ENCODE results near the gene HEXA. TPM values are rescaled to one million over a fixed set of nuclear protein-coding genes. Genes with fewer than 3 reads are reported as not detected.
"Not testable (repeated sequence)": the region's sequence is repeated elsewhere in the genome, so short reads cannot be mapped to it uniquely, and the experiment has no call there.

HEXA gene
- 100 to 1,000 TPM in 1 of 6 experiments, 10 to 100 TPM in 5; 55.9 to 107 (median 65.3) TPM for total RNA-seq
- long read RNA-seq, full-length matches to known transcripts: 7 of 10 reads
- long read RNA-seq, partial matches to known transcripts: 0 of 10 reads
- long read RNA-seq, other reads (novel, unspliced or antisense): 3 of 10 reads

- TF ChIP-seq POLR2A (IDR thresholded peaks at IDR 0.05): peak; percentile 76
- TF ChIP-seq CTCF (IDR thresholded peaks at IDR 0.05): no peak
These were observed at the start of gene HEXA for GRCh38 chr15:72375846-72376581. Gene HEXA, minus strand, starts transcription at chr15:72376014. Its CDS starts 42 bp downstream, at chr15:72375972.

GRCh38 chr15:72423256-72423655 lies 47.4 kb upstream of the HEXA start:
- H3K27ac ChIP-seq: no peak overlapping the region
- intact Hi-C loops (cut with DNase I): no loop called here
- no peaks in the 10 kb centered on the region for H3K36me3 ChIP-seq
- DNase-seq (no peak), ATAC-seq (no peak)
- no peak for TF ChIP-seq POLR2A (IDR thresholded peaks at IDR 0.05)
- no peak for TF ChIP-seq CTCF (IDR thresholded peaks at IDR 0.05)
- peaks cover 0 to 3% (median 0%) of the 10 kb centered on the region in 4 donors for H3K9me3 ChIP-seq
- no peak overlapping the region for H3K4me3 ChIP-seq
- no peaks in the 10 kb centered on the region for H3K4me1 ChIP-seq
- 59% methylated on average over 2 of the region's 2 CpGs for WGBS (ENCODE audit: insufficient coverage, low coverage, low lambda C conversion rate, missing lambda C conversion rate)
- no peaks in the 10 kb centered on the region for H3K27me3 ChIP-seq

More at GRCh38 chr15:72375846-72376581, at the start of gene HEXA:
- WGBS (ENCODE audit: insufficient coverage, low coverage, low lambda C conversion rate, missing lambda C conversion rate): 0% methylated on average over 15 of the region's 50 CpGs
- no peaks in the 10 kb centered on the region for H3K9me3 ChIP-seq
- DNase-seq (peak; percentile 96 to 97 (median 97)), ATAC-seq (peak; percentile 90 to 96 (median 92))
- peaks cover 0 to 38% (median 0%) of the 10 kb centered on the region in 4 donors for H3K4me1 ChIP-seq
- H3K27ac ChIP-seq: peak within 1 kb of the TSS; percentile 83 to 94 (median 92)
- no peaks in the 10 kb centered on the region for H3K36me3 ChIP-seq
- no peaks in the 10 kb centered on the region for H3K27me3 ChIP-seq
- intact Hi-C loops (cut with DNase I): no loop called here
- peak within 1 kb of the TSS; percentile 89 to 100 (median 90) for H3K4me3 ChIP-seq

GRCh38 chr15:72421484-72421883 lies 45.7 kb upstream of the HEXA start:
- 71% methylated on average over 1 of the region's 1 CpG for WGBS (ENCODE audit: insufficient coverage, low coverage, low lambda C conversion rate, missing lambda C conversion rate)
- Histone ChIP-seq H3K4me3 (no peak overlapping the region), H3K4me1 (no peaks in the 10 kb centered on the region), H3K27ac (no peak overlapping the region), H3K36me3 (no peaks in the 10 kb centered on the region), H3K9me3 (peaks cover 0 to 3% (median 0%) of the 10 kb centered on the region in 4 donors), H3K27me3 (no peaks in the 10 kb centered on the region)
- intact Hi-C loops (cut with DNase I): no loop called here
- ATAC-seq: no peak
- no peak for DNase-seq
- TF ChIP-seq CTCF (IDR thresholded peaks at IDR 0.05) (no peak), POLR2A (IDR thresholded peaks at IDR 0.05) (no peak)

GRCh38 chr15:72420576-72420975 lies 44.8 kb upstream of the HEXA start:
- intact Hi-C loops (cut with DNase I): no loop called here
- no peaks in the 10 kb centered on the region for H3K36me3 ChIP-seq
- H3K4me1 ChIP-seq: no peaks in the 10 kb centered on the region
- no peak overlapping the region for H3K4me3 ChIP-seq
- H3K27ac ChIP-seq: no peak overlapping the region
- ATAC-seq: peak in 1 of 4 donors; percentile 30
- TF ChIP-seq CTCF (IDR thresholded peaks at IDR 0.05) (no peak), POLR2A (IDR thresholded peaks at IDR 0.05) (no peak)
- DNase-seq: no peak
- H3K27me3 ChIP-seq: no peaks in the 10 kb centered on the region
- 41% methylated on average over 2 of the region's 2 CpGs for WGBS (ENCODE audit: insufficient coverage, low coverage, low lambda C conversion rate, missing lambda C conversion rate)
- no peaks in the 10 kb centered on the region for H3K9me3 ChIP-seq

- WGBS (ENCODE audit: insufficient coverage, low coverage, low lambda C conversion rate, missing lambda C conversion rate): 71% methylated on average over 3 of the region's 3 CpGs
- DNase-seq; H3K27me3 ChIP-seq; intact Hi-C loops (cut with DNase I); H3K4me3 ChIP-seq; ATAC-seq; H3K27ac ChIP-seq; H3K36me3 ChIP-seq; H3K9me3 ChIP-seq; H3K4me1 ChIP-seq: not testable (repeated sequence)
These were observed 44.0 kb upstream of the HEXA start for GRCh38 chr15:72419768-72420167.
